Endodermal cell (in vitro differentiated cells): ENCODE data around the gene GPLD1. TPM values are rescaled to one million over a fixed set of nuclear protein-coding genes. Genes with fewer than 3 reads are reported as not detected.
A peak's percentile ranks its signal among the peaks of the same experiment; 100 is the strongest.

Experiments
- DNase-seq: peaks from one replicate; pipeline ENCODE4 v3.0.0-alpha.2; 2017
- H3K27ac ChIP-seq: 2 replicates; pipeline ENCODE4 v1.5.1; 2013; ENCODE audit warnings: mild to moderate bottlenecking, low read depth, low read length, moderate library complexity
- H3K27me3 ChIP-seq: 2 replicates; pipeline ENCODE4 v1.6.1; 2013; ENCODE audit warnings: mild to moderate bottlenecking, low read length, moderate library complexity; ENCODE audit not compliant: insufficient read depth, control insufficient read depth, poor library complexity, severe bottlenecking
- H3K36me3 ChIP-seq: 2 replicates; pipeline ENCODE4 v1.7.0; 2013; ENCODE audit warnings: mild to moderate bottlenecking, low read length, moderate library complexity; ENCODE audit not compliant: control insufficient read depth, insufficient read depth
- H3K4me1 ChIP-seq: one replicate; pipeline ENCODE4 v1.7.0; 2013; ENCODE audit warnings: low read length; ENCODE audit not compliant: control insufficient read depth, insufficient read depth
- H3K4me3 ChIP-seq: 2 replicates; pipeline ENCODE4 v1.5.1; 2013; ENCODE audit warnings: mild to moderate bottlenecking, low read length, moderate library complexity
- H3K9ac ChIP-seq: 2 replicates; pipeline ENCODE4 v1.6.1; 2013; ENCODE audit warnings: mild to moderate bottlenecking, low read length, moderate library complexity; ENCODE audit not compliant: poor library complexity, severe bottlenecking; ENCODE audit errors: extremely low read depth
- H3K9me3 ChIP-seq: 2 replicates; pipeline ENCODE4 v1.6.1; 2013; ENCODE audit warnings: mild to moderate bottlenecking, low read length, moderate library complexity; ENCODE audit not compliant: control insufficient read depth
- H3K27ac Mint-ChIP-seq: 2 replicates; pipeline ENCODE4 v1.8.0; 2020; ENCODE audit warnings: mixed read lengths
- H3K27me3 Mint-ChIP-seq: 2 replicates; pipeline ENCODE4 v1.8.0; 2021; ENCODE audit warnings: mild to moderate bottlenecking, mixed read lengths; ENCODE audit not compliant: insufficient read depth
- H3K36me3 Mint-ChIP-seq: 2 replicates; pipeline ENCODE4 v1.8.0; 2020; ENCODE audit warnings: low read depth, mixed read lengths
- H3K4me1 Mint-ChIP-seq: 2 replicates; pipeline ENCODE4 v1.8.0; 2020; ENCODE audit warnings: mixed read lengths
- H3K4me3 Mint-ChIP-seq: 2 replicates; pipeline ENCODE4 v1.8.0; 2020; ENCODE audit warnings: mild to moderate bottlenecking, moderate library complexity, mixed read lengths
- H3K9me3 Mint-ChIP-seq: 2 replicates; pipeline ENCODE4 v1.8.0; 2020; ENCODE audit warnings: mild to moderate bottlenecking, mixed read lengths
- CTCF ChIP-seq: fragments of 200-600 bp; sonication (generic); conservative IDR thresholded peaks from 2 replicates; pipeline ENCODE4 v1.5.0; 2021; ENCODE audit warnings: antibody characterized with exemption, mild to moderate bottlenecking
- WGBS, 2 experiments: methylation state at CpG; one replicate each; pipeline versions ENCODE4 v1.1.5 to v1.1.7; 2013; ENCODE audit warnings: missing lambda C conversion rate in 2 of 2, mixed read lengths in 1 of 2; ENCODE audit not compliant: insufficient coverage in 1 of 2, insufficient read length in 1 of 2; 5-methylcytosine and 5-hydroxymethylcytosine counted together
- total RNA-seq, 2 donors: library from RNA; stranded (reverse); fragmentation: NEBNext Ultra II Directional in 1 of 2; extraction: Animal tissue kit (Norgen Biotek cat#: 25700) in 1 of 2; gene quantifications; 2 replicates in 1 of 2; 3 replicates in 1 of 2; pipeline ENCODE4 v1.2.1, GENCODE V29; 2021

GPLD1 gene
- total RNA-seq, 2 donors from 2014 or later = 5.3 to 7.5 TPM

- Mint-ChIP-seq H3K4me1 (peaks cover 3% of the 10 kb centered on the region), H3K27me3 (no peaks in the 10 kb centered on the region), H3K27ac (no peak overlapping the region), H3K9me3 (no peaks in the 10 kb centered on the region), H3K36me3 (peaks cover 11% of the 10 kb centered on the region), H3K4me3 (no peak overlapping the region)
- Histone ChIP-seq H3K4me1 (no peaks in the 10 kb centered on the region), H3K9ac (no peak overlapping the region), H3K27me3 (no peaks in the 10 kb centered on the region), H3K9me3 (no peaks in the 10 kb centered on the region), H3K36me3 (no peaks in the 10 kb centered on the region), H3K4me3 (no peak overlapping the region), H3K27ac (no peak overlapping the region)
- TF ChIP-seq CTCF = no peak
- 92% methylated on average over 14 of the region's 14 CpGs for WGBS, 2 experiments
- DNase-seq = no peak
Observed at GRCh38 chr6:24436979-24437378, 52.4 kb downstream of the GPLD1 start.

- Histone ChIP-seq H3K9me3 (no peaks in the 10 kb centered on the region), H3K27ac (no peak overlapping the region), H3K4me3 (no peak overlapping the region), H3K27me3 (no peaks in the 10 kb centered on the region), H3K9ac (no peak overlapping the region), H3K4me1 (no peaks in the 10 kb centered on the region), H3K36me3 (peaks cover 3% of the 10 kb centered on the region)
- Mint-ChIP-seq H3K4me1 (peaks cover 3% of the 10 kb centered on the region), H3K36me3 (peaks cover 14% of the 10 kb centered on the region), H3K4me3 (no peak overlapping the region), H3K27me3 (no peaks in the 10 kb centered on the region), H3K27ac (no peak overlapping the region), H3K9me3 (no peaks in the 10 kb centered on the region)
- no peak for DNase-seq
- WGBS, 2 experiments = 95 to 98% methylated on average over 7 to 9 of the region's 9 CpGs
- no peak for TF ChIP-seq CTCF
Observed at GRCh38 chr6:24432611-24433010, 56.8 kb downstream of the GPLD1 start.

GRCh38 chr6:24431045-24431451, 58.3 kb downstream of the GPLD1 start:
- Histone ChIP-seq H3K27ac (no peak overlapping the region), H3K36me3 (peaks cover 12% of the 10 kb centered on the region), H3K27me3 (no peaks in the 10 kb centered on the region), H3K4me3 (no peak overlapping the region), H3K4me1 (no peaks in the 10 kb centered on the region), H3K9me3 (no peaks in the 10 kb centered on the region), H3K9ac (no peak overlapping the region)
- Mint-ChIP-seq H3K36me3 (peaks cover 15% of the 10 kb centered on the region), H3K27ac (no peak overlapping the region), H3K27me3 (no peaks in the 10 kb centered on the region), H3K4me3 (no peak overlapping the region), H3K9me3 (no peaks in the 10 kb centered on the region), H3K4me1 (peaks cover 3% of the 10 kb centered on the region)
- peak; percentile 66 for DNase-seq
- 44% methylated on average over 1 of the region's 1 CpG; no CpG with 5 or more reads in 1 of the 2 experiments for WGBS, 2 experiments
- TF ChIP-seq CTCF = peak; percentile 85
